Measurements from ENCODE around the gene PRDM15.

DNA sequence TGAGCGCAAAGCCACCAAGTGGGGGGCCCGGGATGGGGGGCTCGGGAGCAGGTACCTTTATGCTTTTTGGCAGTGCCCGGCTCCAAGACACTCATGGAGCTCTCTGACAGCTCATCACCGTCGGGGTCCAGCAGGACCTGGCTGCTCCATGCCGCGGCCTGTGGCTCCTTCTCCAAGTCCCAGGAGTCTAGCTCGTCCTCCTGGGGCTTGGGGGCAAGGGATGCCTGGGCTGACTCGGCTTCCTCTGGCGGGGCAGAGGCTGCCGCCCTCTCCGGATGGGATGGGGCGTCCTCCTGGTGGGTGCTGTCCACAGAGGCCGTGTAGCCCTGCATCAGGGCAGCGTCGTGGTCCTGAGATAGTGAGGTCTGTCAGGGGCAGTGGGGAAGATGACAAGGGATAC lies 19.9 kb upstream of the PRDM15 start:
- no peak for TF ChIP-seq EZH2 (IDR thresholded peaks at IDR 0.05; ENCODE audit: borderline replicate concordance, low read length)
- TF ChIP-seq, protein P1, sequence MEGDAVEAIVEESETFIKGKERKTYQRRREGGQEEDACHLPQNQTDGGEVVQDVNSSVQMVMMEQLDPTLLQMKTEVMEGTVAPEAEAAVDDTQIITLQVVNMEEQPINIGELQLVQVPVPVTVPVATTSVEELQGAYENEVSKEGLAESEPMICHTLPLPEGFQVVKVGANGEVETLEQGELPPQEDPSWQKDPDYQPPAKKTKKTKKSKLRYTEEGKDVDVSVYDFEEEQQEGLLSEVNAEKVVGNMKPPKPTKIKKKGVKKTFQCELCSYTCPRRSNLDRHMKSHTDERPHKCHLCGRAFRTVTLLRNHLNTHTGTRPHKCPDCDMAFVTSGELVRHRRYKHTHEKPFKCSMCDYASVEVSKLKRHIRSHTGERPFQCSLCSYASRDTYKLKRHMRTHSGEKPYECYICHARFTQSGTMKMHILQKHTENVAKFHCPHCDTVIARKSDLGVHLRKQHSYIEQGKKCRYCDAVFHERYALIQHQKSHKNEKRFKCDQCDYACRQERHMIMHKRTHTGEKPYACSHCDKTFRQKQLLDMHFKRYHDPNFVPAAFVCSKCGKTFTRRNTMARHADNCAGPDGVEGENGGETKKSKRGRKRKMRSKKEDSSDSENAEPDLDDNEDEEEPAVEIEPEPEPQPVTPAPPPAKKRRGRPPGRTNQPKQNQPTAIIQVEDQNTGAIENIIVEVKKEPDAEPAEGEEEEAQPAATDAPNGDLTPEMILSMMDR (conservative IDR thresholded peaks at IDR 0.05 in 1 of 2, IDR thresholded peaks at IDR 0.05 in 1 of 2; ENCODE audit: extremely low read depth in 1 of 2, insufficient read depth in 1 of 2, low read depth in 1 of 2, low read length in 2 of 2) = no peak

Data from mammary epithelial cell (primary cell).